Duodenal mucosa (tissue), 2 donors: ENCODE measurements around the gene DCAF5.

Experiments
- H3K27ac ChIP-seq: one replicate; pipeline ENCODE4 v1.7.0; 2013; ENCODE audit warnings: low read depth, low read length
- H3K27me3 ChIP-seq, 2 donors: one replicate each; pipeline ENCODE4 v1.7.0; 2013; ENCODE audit warnings: low read length in 2 of 2, control low read depth in 1 of 2; ENCODE audit not compliant: insufficient read depth in 2 of 2, control insufficient read depth in 1 of 2
- H3K36me3 ChIP-seq, 2 donors: one replicate each; pipeline ENCODE4 v1.7.0; 2013; ENCODE audit warnings: low read length in 2 of 2, control low read depth in 1 of 2; ENCODE audit not compliant: insufficient read depth in 2 of 2, control insufficient read depth in 1 of 2
- H3K4me1 ChIP-seq, 2 donors: one replicate each; pipeline ENCODE4 v1.7.0; 2013; ENCODE audit warnings: low read length in 2 of 2, control low read depth in 1 of 2; ENCODE audit not compliant: insufficient read depth in 2 of 2, control insufficient read depth in 1 of 2
- H3K4me3 ChIP-seq, 2 donors: one replicate each; pipeline ENCODE4 v1.7.0; 2013; ENCODE audit warnings: low read length in 2 of 2, low read depth in 1 of 2
- H3K9ac ChIP-seq, 2 donors: one replicate each; pipeline ENCODE4 v1.7.0; 2013; ENCODE audit warnings: low read length in 2 of 2, low read depth in 1 of 2
- H3K9me3 ChIP-seq, 2 donors: one replicate each; pipeline ENCODE4 v1.7.0; 2013; ENCODE audit warnings: low read length in 2 of 2, control low read depth in 1 of 2; ENCODE audit not compliant: control insufficient read depth in 1 of 2

Gene DCAF5

GRCh38 chr14:69101331-69101826 is 51.5 kb downstream of the DCAF5 start:
- H3K27ac ChIP-seq: no peak overlapping the region
- peaks cover 4 to 19% of the 10 kb centered on the region in 2 donors for H3K36me3 ChIP-seq
- H3K4me3 ChIP-seq: no peak overlapping the region
- peaks cover 4% of the 10 kb centered on the region in 2 donors for H3K4me1 ChIP-seq
- H3K27me3 ChIP-seq: no peaks in the 10 kb centered on the region
- H3K9ac ChIP-seq: no peak overlapping the region
- H3K9me3 ChIP-seq: no peaks in the 10 kb centered on the region

DNA sequence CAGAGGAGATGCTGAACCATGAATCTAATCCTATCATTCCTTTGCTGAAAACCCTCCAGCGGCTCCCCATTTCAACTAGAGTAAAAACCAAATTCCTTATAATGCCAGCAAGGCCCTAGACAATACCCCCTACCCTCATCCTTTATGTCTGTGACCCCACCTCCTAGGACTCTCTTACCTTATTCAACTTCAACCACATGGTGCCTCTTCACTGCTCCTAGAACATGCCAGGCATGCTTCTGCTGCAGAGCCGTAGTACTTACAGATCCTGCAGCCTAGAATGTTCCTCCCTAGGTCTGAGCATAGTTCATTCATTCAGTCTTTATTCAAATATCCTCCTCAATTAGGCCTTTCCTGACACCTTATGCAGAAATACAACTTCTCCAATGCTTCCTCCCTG is 54.9 kb downstream of the DCAF5 start:
- no peaks in the 10 kb centered on the region for H3K9me3 ChIP-seq
- peaks cover 4% of the 10 kb centered on the region in 2 donors for H3K4me1 ChIP-seq
- H3K4me3 ChIP-seq: no peak overlapping the region
- H3K36me3 ChIP-seq: peaks cover 3 to 6% of the 10 kb centered on the region in 2 donors
- no peak overlapping the region for H3K9ac ChIP-seq
- H3K27ac ChIP-seq: no peak overlapping the region
- H3K27me3 ChIP-seq: no peaks in the 10 kb centered on the region

- Histone ChIP-seq H3K27ac (no peak overlapping the region), H3K9me3 (no peaks in the 10 kb centered on the region), H3K4me1 (peaks cover 4% of the 10 kb centered on the region in 2 donors), H3K36me3 (peaks cover 0 to 2% of the 10 kb centered on the region in 2 donors), H3K9ac (no peak overlapping the region), H3K27me3 (no peaks in the 10 kb centered on the region), H3K4me3 (no peak overlapping the region)
Observed at GRCh38 chr14:69096781-69097475, 56.0 kb downstream of the DCAF5 start.

- no peaks in the 10 kb centered on the region for H3K27me3 ChIP-seq
- H3K4me1 ChIP-seq: no peaks in the 10 kb centered on the region
- H3K4me3 ChIP-seq: no peak overlapping the region
- no peak overlapping the region for H3K27ac ChIP-seq
- no peaks in the 10 kb centered on the region for H3K9me3 ChIP-seq
- no peak overlapping the region for H3K9ac ChIP-seq
- H3K36me3 ChIP-seq: peaks cover 6 to 9% of the 10 kb centered on the region in 2 donors
Observed at GRCh38 chr14:69096246-69096645, 56.7 kb downstream of the DCAF5 start.

- Histone ChIP-seq H3K36me3 (peaks cover 12 to 23% of the 10 kb centered on the region in 2 donors), H3K4me1 (no peaks in the 10 kb centered on the region), H3K9ac (no peak overlapping the region), H3K27ac (no peak overlapping the region), H3K9me3 (no peaks in the 10 kb centered on the region), H3K27me3 (no peaks in the 10 kb centered on the region), H3K4me3 (no peak overlapping the region)
Observed at GRCh38 chr14:69094481-69094880, 58.4 kb downstream of the DCAF5 start.

GRCh38 chr14:69093631-69094421 is 59.1 kb downstream of the DCAF5 start:
- no peaks in the 10 kb centered on the region for H3K9me3 ChIP-seq
- H3K27me3 ChIP-seq: no peaks in the 10 kb centered on the region
- no peak overlapping the region for H3K9ac ChIP-seq
- no peak overlapping the region for H3K4me3 ChIP-seq
- peaks cover 12 to 22% of the 10 kb centered on the region in 2 donors for H3K36me3 ChIP-seq
- H3K27ac ChIP-seq: no peak overlapping the region
- H3K4me1 ChIP-seq: no peaks in the 10 kb centered on the region

DNA sequence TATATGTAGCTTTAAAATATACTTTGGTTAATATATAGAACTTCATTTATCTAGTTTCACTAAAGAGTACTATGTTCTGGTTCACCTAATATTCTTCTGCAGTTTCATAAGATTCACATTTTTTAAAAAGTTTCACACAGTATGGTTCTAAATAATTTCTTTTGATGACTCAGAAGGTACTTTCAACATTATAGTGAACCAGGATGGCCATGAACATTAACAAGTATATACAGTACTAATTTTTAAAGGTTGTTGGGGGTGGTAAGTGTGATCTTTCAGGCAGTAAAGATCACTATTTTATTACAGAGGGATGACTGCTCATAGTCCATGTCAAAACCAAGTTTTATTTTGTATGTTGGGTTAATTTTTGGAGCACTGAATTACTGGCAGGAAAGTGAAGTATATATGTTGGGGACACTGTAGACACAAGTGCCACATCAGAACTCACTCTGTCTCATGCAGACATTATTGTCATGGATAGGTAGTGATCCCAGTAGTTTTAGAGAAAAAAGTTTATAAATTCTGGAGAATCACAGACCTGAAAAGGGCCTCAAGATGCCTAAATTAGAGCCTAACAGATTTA is 60.0 kb downstream of the DCAF5 start:
- no peaks in the 10 kb centered on the region for H3K4me1 ChIP-seq
- peaks cover 12 to 22% of the 10 kb centered on the region in 2 donors for H3K36me3 ChIP-seq
- H3K4me3 ChIP-seq: no peak overlapping the region
- no peak overlapping the region for H3K9ac ChIP-seq
- H3K9me3 ChIP-seq: no peaks in the 10 kb centered on the region
- H3K27ac ChIP-seq: no peak overlapping the region
- no peaks in the 10 kb centered on the region for H3K27me3 ChIP-seq

DNA sequence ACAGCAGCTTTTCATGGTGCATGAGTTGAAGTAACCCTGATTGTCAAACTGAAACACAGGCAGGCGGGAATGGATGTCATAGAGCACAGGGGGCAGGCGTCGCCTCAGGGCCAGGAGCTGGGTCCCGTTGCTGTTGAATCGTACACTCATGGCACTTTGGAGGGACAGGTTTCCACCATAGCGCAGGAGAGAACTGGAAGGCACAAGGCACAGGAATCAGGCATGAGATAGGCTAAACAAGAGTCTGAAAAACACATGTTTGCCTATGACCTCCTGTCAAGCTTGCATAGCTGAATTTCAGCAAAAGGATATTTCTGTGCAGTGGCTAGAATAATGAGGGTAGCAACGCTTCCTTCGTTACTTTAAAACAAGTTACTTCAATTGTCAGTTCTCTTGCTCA is 61.2 kb downstream of the DCAF5 start:
- H3K9ac ChIP-seq: no peak overlapping the region
- peaks cover 0 to 6% of the 10 kb centered on the region in 2 donors for H3K4me1 ChIP-seq
- H3K9me3 ChIP-seq: no peaks in the 10 kb centered on the region
- H3K4me3 ChIP-seq: no peak overlapping the region
- no peaks in the 10 kb centered on the region for H3K27me3 ChIP-seq
- no peak overlapping the region for H3K27ac ChIP-seq
- peaks cover 12 to 31% of the 10 kb centered on the region in 2 donors for H3K36me3 ChIP-seq

- Histone ChIP-seq H3K4me3 (no peak overlapping the region), H3K27ac (no peak overlapping the region), H3K9me3 (no peaks in the 10 kb centered on the region), H3K9ac (no peak overlapping the region), H3K36me3 (peaks cover 12 to 34% of the 10 kb centered on the region in 2 donors), H3K27me3 (no peaks in the 10 kb centered on the region), H3K4me1 (peaks cover 0 to 6% of the 10 kb centered on the region in 2 donors)
Observed at GRCh38 chr14:69091006-69091405, 61.9 kb downstream of the DCAF5 start.
